Thyroid gland (tissue), 4 donors: ENCODE measurements around the gene HHIPL1. TPM values are rescaled to one million over a fixed set of nuclear protein-coding genes. Genes with fewer than 3 reads are reported as not detected.

Source experiments
- DNase-seq, 2 donors: peaks; one replicate each; pipeline ENCODE4 v3.0.0-alpha.2; 2019
- H3K27ac ChIP-seq, 3 donors: fragments of 200-600 bp; sonication (generic); 1 replicate in 2 of 3; 2 replicates in 1 of 3; pipeline ENCODE4 v1.5.1; 2016 to 2019; ENCODE audit warnings: mild to moderate bottlenecking in 1 of 3, moderate library complexity in 1 of 3
- H3K27me3 ChIP-seq: fragments of 200-600 bp; sonication (generic); one replicate; pipeline ENCODE4 v1.5.1; 2019
- H3K36me3 ChIP-seq, 2 donors: fragments of 200-600 bp; sonication (generic); one replicate each; pipeline ENCODE4 v1.5.1; 2016 to 2019
- H3K4me1 ChIP-seq, 2 donors: fragments of 200-600 bp; sonication (generic); one replicate each; pipeline ENCODE4 v1.5.1; 2017 to 2019
- H3K4me3 ChIP-seq, 3 donors: fragments of 200-600 bp; sonication (generic); replicated peaks in 1 of 3; 1 replicate in 2 of 3; 2 replicates in 1 of 3; pipeline ENCODE4 v1.5.1; 2016; ENCODE audit warnings: mild to moderate bottlenecking in 1 of 3
- H3K9me3 ChIP-seq: fragments of 200-600 bp; sonication (generic); one replicate; pipeline ENCODE4 v1.5.1; 2017
- POLR2A ChIP-seq, 2 donors: fragments of 450-650 bp; IDR thresholded peaks; one replicate each; pipeline ENCODE4 v1.6.1; 2017; ENCODE audit warnings: antibody characterized with exemption in 2 of 2, mild to moderate bottlenecking in 2 of 2, moderate library complexity in 1 of 2
- WGBS, 2 donors: methylation state at CpG; one replicate each; pipeline ENCODE4 v1.1.5; 2017; 5-methylcytosine and 5-hydroxymethylcytosine counted together
- intact Hi-C: fragments of 100-400 bp; cut with DNase I; formaldehyde crosslinking; loops from one replicate; pipeline ENCODE4 v1.15.1; 2023
- total RNA-seq, 4 donors: library from RNA; depleted of rRNA; stranded (reverse); fragments of >200 nt; gene quantifications; one replicate each; pipeline ENCODE4 v1.2.3, GENCODE V29; 2016
- TF ChIP-seq, protein P1 (sequence below), 6 experiments: fragments of 200-600 bp in 3 of 6; fragments of 450-650 bp in 3 of 6; sonication (generic) in 3 of 6; IDR thresholded peaks; one replicate each; pipeline ENCODE4 v1.5.1; 2016 to 2019; ENCODE audit warnings: antibody characterized with exemption in 6 of 6, mild to moderate bottlenecking in 2 of 6, inconsistent platforms in 1 of 6, moderate library complexity in 1 of 6

HHIPL1 gene
- total RNA-seq, 4 donors from 2014 or later, result 0.98 to 2.7 (median 1.1) TPM

DNA sequence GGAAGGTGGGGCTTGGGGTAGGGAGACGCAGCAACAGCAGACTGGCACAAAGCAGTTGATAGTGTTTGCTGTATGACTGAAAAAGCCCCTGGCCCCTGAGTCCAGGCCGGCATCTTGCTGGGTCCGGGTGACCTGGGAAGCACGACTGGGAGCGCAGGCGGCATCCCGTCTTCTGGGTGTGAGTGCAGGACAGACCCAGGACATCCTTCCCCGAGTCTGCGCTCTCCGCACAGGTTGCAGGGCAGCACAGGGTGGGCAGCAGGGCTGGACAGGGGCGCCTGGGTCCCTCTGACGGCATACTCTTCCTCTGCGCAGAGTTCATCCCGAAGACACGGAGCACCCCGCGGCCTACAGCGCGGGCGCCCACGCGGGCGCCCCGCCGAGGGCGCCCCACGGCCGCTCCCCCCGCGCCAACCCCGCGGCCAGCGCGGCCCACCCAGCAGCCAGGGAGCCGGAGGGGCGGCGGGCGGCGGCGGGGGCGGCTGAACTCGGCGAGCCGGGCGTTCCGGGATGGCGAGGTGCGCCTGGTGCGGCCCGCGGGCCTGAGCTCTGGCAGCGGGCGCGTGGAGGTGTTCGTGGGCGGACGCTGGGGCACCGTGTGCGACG lies 29.9 kb downstream of the HHIPL1 start:
- no peaks in the 10 kb centered on the region for H3K9me3 ChIP-seq
- WGBS, 2 donors, result 83 to 90% methylated on average over 9 to 13 of the region's 60 CpGs
- peaks cover 3% of the 10 kb centered on the region for H3K27me3 ChIP-seq
- no peak for TF ChIP-seq POLR2A (IDR thresholded peaks at IDR 0.05)
- TF ChIP-seq, protein P1, sequence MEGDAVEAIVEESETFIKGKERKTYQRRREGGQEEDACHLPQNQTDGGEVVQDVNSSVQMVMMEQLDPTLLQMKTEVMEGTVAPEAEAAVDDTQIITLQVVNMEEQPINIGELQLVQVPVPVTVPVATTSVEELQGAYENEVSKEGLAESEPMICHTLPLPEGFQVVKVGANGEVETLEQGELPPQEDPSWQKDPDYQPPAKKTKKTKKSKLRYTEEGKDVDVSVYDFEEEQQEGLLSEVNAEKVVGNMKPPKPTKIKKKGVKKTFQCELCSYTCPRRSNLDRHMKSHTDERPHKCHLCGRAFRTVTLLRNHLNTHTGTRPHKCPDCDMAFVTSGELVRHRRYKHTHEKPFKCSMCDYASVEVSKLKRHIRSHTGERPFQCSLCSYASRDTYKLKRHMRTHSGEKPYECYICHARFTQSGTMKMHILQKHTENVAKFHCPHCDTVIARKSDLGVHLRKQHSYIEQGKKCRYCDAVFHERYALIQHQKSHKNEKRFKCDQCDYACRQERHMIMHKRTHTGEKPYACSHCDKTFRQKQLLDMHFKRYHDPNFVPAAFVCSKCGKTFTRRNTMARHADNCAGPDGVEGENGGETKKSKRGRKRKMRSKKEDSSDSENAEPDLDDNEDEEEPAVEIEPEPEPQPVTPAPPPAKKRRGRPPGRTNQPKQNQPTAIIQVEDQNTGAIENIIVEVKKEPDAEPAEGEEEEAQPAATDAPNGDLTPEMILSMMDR (IDR thresholded peaks at IDR 0.05), result no peak
- H3K27ac ChIP-seq, result no peak overlapping the region
- H3K36me3 ChIP-seq, result no peaks in the 10 kb centered on the region
- no peak overlapping the region for H3K4me3 ChIP-seq
- intact Hi-C loops, result no loop called here
- DNase-seq, result no peak
- peaks cover 0 to 3% of the 10 kb centered on the region in 2 donors for H3K4me1 ChIP-seq

DNA sequence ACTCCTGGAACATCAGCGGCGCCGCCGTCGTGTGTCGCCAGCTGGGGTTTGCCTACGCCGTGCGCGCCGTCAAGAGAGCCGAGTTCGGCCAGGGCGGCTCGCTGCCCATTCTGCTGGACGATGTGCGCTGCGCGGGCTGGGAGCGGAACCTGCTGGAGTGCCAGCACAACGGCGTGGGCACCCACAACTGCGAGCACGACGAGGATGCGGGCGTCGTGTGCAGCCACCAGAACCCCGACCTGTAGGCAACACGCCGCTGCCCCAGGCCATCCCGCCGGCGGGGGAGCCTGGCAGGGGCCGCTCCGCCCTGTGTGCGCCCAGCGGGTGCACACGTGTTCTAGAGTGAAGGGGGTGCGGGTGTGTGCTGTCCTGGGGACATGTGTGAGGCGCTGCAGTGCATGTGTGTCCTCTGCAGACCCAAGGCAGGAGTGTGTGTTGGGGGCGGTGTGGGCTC lies 30.5 kb downstream of the HHIPL1 start:
- peaks cover 0 to 3% of the 10 kb centered on the region in 2 donors for H3K4me1 ChIP-seq
- no peaks in the 10 kb centered on the region for H3K9me3 ChIP-seq
- H3K4me3 ChIP-seq, result no peak overlapping the region
- H3K27ac ChIP-seq, result no peak overlapping the region
- H3K36me3 ChIP-seq, result no peaks in the 10 kb centered on the region
- intact Hi-C loops, result no loop called here
- TF ChIP-seq, protein P1 (IDR thresholded peaks at IDR 0.05), result no peak
- TF ChIP-seq POLR2A (IDR thresholded peaks at IDR 0.05), result no peak
- 51 to 71% methylated on average over 15 to 33 of the region's 42 CpGs for WGBS, 2 donors
- DNase-seq, result no peak
- H3K27me3 ChIP-seq, result peaks cover 3% of the 10 kb centered on the region

- intact Hi-C loops, result no loop called here
- Histone ChIP-seq H3K4me1 (peaks cover 0 to 3% of the 10 kb centered on the region in 2 donors), H3K27me3 (peaks cover 3% of the 10 kb centered on the region), H3K9me3 (no peaks in the 10 kb centered on the region), H3K27ac (no peak overlapping the region), H3K36me3 (no peaks in the 10 kb centered on the region), H3K4me3 (no peak overlapping the region)
- DNase-seq, result no peak
- TF ChIP-seq, protein P1 (IDR thresholded peaks at IDR 0.05), result no peak
- TF ChIP-seq POLR2A (IDR thresholded peaks at IDR 0.05), result no peak
- WGBS, 2 donors, result 49 to 71% methylated on average over 9 to 10 of the region's 10 CpGs
Measured at GRCh38 chr14:99675951-99676350, 31.0 kb downstream of the HHIPL1 start.

- TF ChIP-seq, protein P1 (IDR thresholded peaks at IDR 0.05), result no peak
- no peak for TF ChIP-seq POLR2A (IDR thresholded peaks at IDR 0.05)
- intact Hi-C loops, result no loop called here
Measured at GRCh38 chr14:99676657-99677056, 31.7 kb downstream of the HHIPL1 start.

More at GRCh38 chr14:99676657-99677056, 31.7 kb downstream of the HHIPL1 start:
- peaks cover 3% of the 10 kb centered on the region for H3K27me3 ChIP-seq
- peaks cover 0 to 3% of the 10 kb centered on the region in 2 donors for H3K4me1 ChIP-seq
- no peaks in the 10 kb centered on the region for H3K9me3 ChIP-seq
- H3K4me3 ChIP-seq, result no peak overlapping the region
- 73 to 80% methylated on average over 7 of the region's 8 CpGs for WGBS, 2 donors
- H3K27ac ChIP-seq, result no peak overlapping the region
- no peaks in the 10 kb centered on the region for H3K36me3 ChIP-seq
- no peak for DNase-seq
